B cell (primary cell): ENCODE data around the gene ZBTB46.

Experiments used
- CTCF ChIP-seq: fragments of 200-600 bp; IDR thresholded peaks from one replicate; pipeline ENCODE4 v1.8.0; 2022; ENCODE audit warnings: antibody characterized with exemption, mild to moderate bottlenecking
- EZH2 ChIP-seq: IDR thresholded peaks from 2 replicates; pipeline ENCODE4 v1.6.1; 2012; ENCODE audit warnings: borderline replicate concordance, low read depth, mild to moderate bottlenecking, moderate library complexity, low read length; ENCODE audit not compliant: insufficient read depth, poor library complexity, severe bottlenecking

- TF ChIP-seq CTCF (no peak), EZH2 (no peak)
Measured at GRCh38 chr20:63733117-63733516, 97.9 kb downstream of the ZBTB46 start.
